ENCODE data around the gene EFCAB13. TPM values are rescaled to one million over a fixed set of nuclear protein-coding genes. Genes with fewer than 3 reads are reported as not detected.
"Not testable (repeated sequence)": the region's sequence is repeated elsewhere in the genome, so short reads cannot be mapped to it uniquely, and the experiment has no call there.

Gene EFCAB13
- total RNA-seq, 1 donor from 2014 or later = 3.3 TPM

- Mint-ChIP-seq H3K4me3 (ENCODE audit: unreplicated experiment) (no peak overlapping the region), H3K4me1 (ENCODE audit: low read depth, unreplicated experiment) (no peaks in the 10 kb centered on the region), H3K9me3 (ENCODE audit: unreplicated experiment) (peaks cover 2% of the 10 kb centered on the region), H3K36me3 (ENCODE audit: unreplicated experiment) (peaks cover 12% of the 10 kb centered on the region), H3K27me3 (ENCODE audit: unreplicated experiment) (no peaks in the 10 kb centered on the region), H3K27ac (ENCODE audit: unreplicated experiment) (no peak overlapping the region)
- no peak for TF ChIP-seq CTCF (IDR thresholded peaks at IDR 0.05; ENCODE audit: partially characterized antibody, unreplicated experiment)
- no peak for DNase-seq
These were observed 49.2 kb downstream of the EFCAB13 start for GRCh38 chr17:47373002-47373401.

- Mint-ChIP-seq H3K4me1 (ENCODE audit: low read depth, unreplicated experiment) (no peaks in the 10 kb centered on the region), H3K27me3 (ENCODE audit: unreplicated experiment) (no peaks in the 10 kb centered on the region), H3K36me3 (ENCODE audit: unreplicated experiment) (peaks cover 12% of the 10 kb centered on the region), H3K27ac (ENCODE audit: unreplicated experiment) (no peak overlapping the region), H3K4me3 (ENCODE audit: unreplicated experiment) (no peak overlapping the region), H3K9me3 (ENCODE audit: unreplicated experiment) (peaks cover 8% of the 10 kb centered on the region)
- DNase-seq = no peak
- no peak for TF ChIP-seq CTCF (IDR thresholded peaks at IDR 0.05; ENCODE audit: partially characterized antibody, unreplicated experiment)
These were observed 52.5 kb downstream of the EFCAB13 start for GRCh38 chr17:47376247-47376646.

- Mint-ChIP-seq H3K9me3 (ENCODE audit: unreplicated experiment) (peaks cover 1% of the 10 kb centered on the region), H3K36me3 (ENCODE audit: unreplicated experiment) (peaks cover 10% of the 10 kb centered on the region), H3K4me1 (ENCODE audit: low read depth, unreplicated experiment) (no peaks in the 10 kb centered on the region), H3K27me3 (ENCODE audit: unreplicated experiment) (no peaks in the 10 kb centered on the region), H3K4me3 (ENCODE audit: unreplicated experiment) (no peak overlapping the region), H3K27ac (ENCODE audit: unreplicated experiment) (no peak overlapping the region)
- no peak for DNase-seq
- TF ChIP-seq CTCF (IDR thresholded peaks at IDR 0.05; ENCODE audit: partially characterized antibody, unreplicated experiment) = no peak
These were observed 65.1 kb downstream of the EFCAB13 start for GRCh38 chr17:47388825-47389224.

- not testable (repeated sequence) for H3K27ac Mint-ChIP-seq (ENCODE audit: unreplicated experiment); H3K27me3 Mint-ChIP-seq (ENCODE audit: unreplicated experiment); H3K4me3 Mint-ChIP-seq (ENCODE audit: unreplicated experiment); H3K9me3 Mint-ChIP-seq (ENCODE audit: unreplicated experiment); DNase-seq; H3K36me3 Mint-ChIP-seq (ENCODE audit: unreplicated experiment); H3K4me1 Mint-ChIP-seq (ENCODE audit: low read depth, unreplicated experiment)
These were observed 73.9 kb downstream of the EFCAB13 start for GRCh38 chr17:47397532-47398128.

- Mint-ChIP-seq H3K9me3 (ENCODE audit: unreplicated experiment) (no peaks in the 10 kb centered on the region), H3K4me1 (ENCODE audit: low read depth, unreplicated experiment) (no peaks in the 10 kb centered on the region), H3K4me3 (ENCODE audit: unreplicated experiment) (no peak overlapping the region), H3K27ac (ENCODE audit: unreplicated experiment) (no peak overlapping the region), H3K27me3 (ENCODE audit: unreplicated experiment) (no peaks in the 10 kb centered on the region), H3K36me3 (ENCODE audit: unreplicated experiment) (no peaks in the 10 kb centered on the region)
- no peak for DNase-seq
- TF ChIP-seq CTCF (IDR thresholded peaks at IDR 0.05; ENCODE audit: partially characterized antibody, unreplicated experiment) = no peak
These were observed 76.6 kb downstream of the EFCAB13 start for GRCh38 chr17:47400333-47400732.
